SK-N-SH treated with all-trans-retinoic acid at 6 μM for 48 hours (cell line): Measurements from ENCODE around the gene CDH4.

ENCODE experiments used
- BACH2 ChIP-seq: fragments of 250-450 bp; sonication (Bioruptor Pico); IDR thresholded peaks from 2 replicates; pipeline ENCODE4 v1.9.0; 2021; ENCODE audit warnings: mild to moderate bottlenecking, borderline replicate concordance
- ISL1 ChIP-seq: fragments of 250-450 bp; sonication (Bioruptor Pico); IDR thresholded peaks from 2 replicates; pipeline ENCODE4 v2.1.2; 2022; ENCODE audit warnings: mild to moderate bottlenecking, moderate library complexity
- PPARA ChIP-seq: fragments of 250-450 bp; sonication (Bioruptor Pico); IDR thresholded peaks from 2 replicates; pipeline ENCODE4 v1.5.0; 2020; ENCODE audit warnings: mild to moderate bottlenecking, borderline replicate concordance
- SNAI2 ChIP-seq: fragments of 250-450 bp; sonication (Bioruptor Pico); IDR thresholded peaks from 2 replicates; pipeline ENCODE4 v1.5.0; 2020; ENCODE audit warnings: mild to moderate bottlenecking, moderate library complexity
- TCF4 ChIP-seq: fragments of 250-450 bp; sonication (Bioruptor Pico); IDR thresholded peaks from 2 replicates; pipeline ENCODE4 v1.8.0; 2021; ENCODE audit warnings: mild to moderate bottlenecking, moderate library complexity, borderline replicate concordance
- ZFP3 ChIP-seq: fragments of 250-450 bp; sonication (Bioruptor Pico); IDR thresholded peaks from 2 replicates; pipeline ENCODE4 v1.5.0; 2020; ENCODE audit warnings: mild to moderate bottlenecking, moderate library complexity
- ZFP30 ChIP-seq: fragments of 450-650 bp; formaldehyde crosslinking; IDR thresholded peaks from 2 replicates; pipeline ENCODE4 v1.5.0; 2022; ENCODE audit warnings: mild to moderate bottlenecking, moderate library complexity
- ZNF70 ChIP-seq: fragments of 450-650 bp; formaldehyde crosslinking; IDR thresholded peaks from 2 replicates; pipeline ENCODE4 v1.5.0; 2020; ENCODE audit warnings: mild to moderate bottlenecking, moderate library complexity
- TF ChIP-seq, protein P1 (sequence below): fragments of 250-450 bp; sonication (Bioruptor Pico); IDR thresholded peaks from 2 replicates; pipeline ENCODE4 v1.8.0; 2021; ENCODE audit warnings: low read depth, mild to moderate bottlenecking, moderate library complexity, borderline replicate concordance
- TF ChIP-seq, protein P2 (sequence below): fragments of 250-450 bp; sonication (Bioruptor Pico); IDR thresholded peaks from 2 replicates; pipeline ENCODE4 v1.8.0; 2020; ENCODE audit warnings: mild to moderate bottlenecking, moderate library complexity, borderline replicate concordance

DNA sequence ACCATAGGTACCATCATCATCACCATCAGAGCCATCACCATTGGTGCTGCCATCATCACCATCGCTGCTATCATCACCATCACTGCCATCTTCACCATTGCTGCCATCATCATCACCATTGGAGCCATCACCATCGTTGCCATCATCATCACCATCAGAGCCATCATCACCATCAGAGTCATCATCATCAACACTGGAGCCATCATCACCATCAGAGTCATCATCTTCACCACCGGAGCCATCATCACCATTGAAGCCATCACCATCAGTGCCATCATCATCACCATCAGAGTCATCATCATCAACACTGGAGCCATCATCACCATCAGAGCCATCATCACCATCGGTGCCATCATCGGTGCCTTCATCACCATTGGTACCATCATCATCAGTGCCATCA, 474.9 kb downstream of the CDH4 start:
- TF ChIP-seq, protein P1, sequence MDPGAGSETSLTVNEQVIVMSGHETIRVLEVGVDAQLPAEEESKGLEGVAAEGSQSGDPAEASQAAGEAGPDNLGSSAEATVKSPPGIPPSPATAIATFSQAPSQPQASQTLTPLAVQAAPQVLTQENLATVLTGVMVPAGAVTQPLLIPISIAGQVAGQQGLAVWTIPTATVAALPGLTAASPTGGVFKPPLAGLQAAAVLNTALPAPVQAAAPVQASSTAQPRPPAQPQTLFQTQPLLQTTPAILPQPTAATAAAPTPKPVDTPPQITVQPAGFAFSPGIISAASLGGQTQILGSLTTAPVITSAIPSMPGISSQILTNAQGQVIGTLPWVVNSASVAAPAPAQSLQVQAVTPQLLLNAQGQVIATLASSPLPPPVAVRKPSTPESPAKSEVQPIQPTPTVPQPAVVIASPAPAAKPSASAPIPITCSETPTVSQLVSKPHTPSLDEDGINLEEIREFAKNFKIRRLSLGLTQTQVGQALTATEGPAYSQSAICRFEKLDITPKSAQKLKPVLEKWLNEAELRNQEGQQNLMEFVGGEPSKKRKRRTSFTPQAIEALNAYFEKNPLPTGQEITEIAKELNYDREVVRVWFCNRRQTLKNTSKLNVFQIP (CRISPR knock-in tag) = no peak
- TF ChIP-seq SNAI2 = no peak
- TF ChIP-seq, protein P2, sequence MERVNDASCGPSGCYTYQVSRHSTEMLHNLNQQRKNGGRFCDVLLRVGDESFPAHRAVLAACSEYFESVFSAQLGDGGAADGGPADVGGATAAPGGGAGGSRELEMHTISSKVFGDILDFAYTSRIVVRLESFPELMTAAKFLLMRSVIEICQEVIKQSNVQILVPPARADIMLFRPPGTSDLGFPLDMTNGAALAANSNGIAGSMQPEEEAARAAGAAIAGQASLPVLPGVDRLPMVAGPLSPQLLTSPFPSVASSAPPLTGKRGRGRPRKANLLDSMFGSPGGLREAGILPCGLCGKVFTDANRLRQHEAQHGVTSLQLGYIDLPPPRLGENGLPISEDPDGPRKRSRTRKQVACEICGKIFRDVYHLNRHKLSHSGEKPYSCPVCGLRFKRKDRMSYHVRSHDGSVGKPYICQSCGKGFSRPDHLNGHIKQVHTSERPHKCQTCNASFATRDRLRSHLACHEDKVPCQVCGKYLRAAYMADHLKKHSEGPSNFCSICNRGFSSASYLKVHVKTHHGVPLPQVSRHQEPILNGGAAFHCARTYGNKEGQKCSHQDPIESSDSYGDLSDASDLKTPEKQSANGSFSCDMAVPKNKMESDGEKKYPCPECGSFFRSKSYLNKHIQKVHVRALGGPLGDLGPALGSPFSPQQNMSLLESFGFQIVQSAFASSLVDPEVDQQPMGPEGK (CRISPR knock-in tag) = no peak
- TF ChIP-seq ISL1 (CRISPR knock-in tag) = no peak
- TF ChIP-seq PPARA (CRISPR knock-in tag) = no peak
- no peak for TF ChIP-seq ZNF70 (CRISPR knock-in tag)
- TF ChIP-seq ZFP3 (CRISPR knock-in tag) = no peak
- no peak for TF ChIP-seq TCF4 (CRISPR knock-in tag)
- TF ChIP-seq BACH2 = no peak
- no peak for TF ChIP-seq ZFP30
